ENCODE measurements around the gene IP6K2.

The IP6K2 gene

DNA sequence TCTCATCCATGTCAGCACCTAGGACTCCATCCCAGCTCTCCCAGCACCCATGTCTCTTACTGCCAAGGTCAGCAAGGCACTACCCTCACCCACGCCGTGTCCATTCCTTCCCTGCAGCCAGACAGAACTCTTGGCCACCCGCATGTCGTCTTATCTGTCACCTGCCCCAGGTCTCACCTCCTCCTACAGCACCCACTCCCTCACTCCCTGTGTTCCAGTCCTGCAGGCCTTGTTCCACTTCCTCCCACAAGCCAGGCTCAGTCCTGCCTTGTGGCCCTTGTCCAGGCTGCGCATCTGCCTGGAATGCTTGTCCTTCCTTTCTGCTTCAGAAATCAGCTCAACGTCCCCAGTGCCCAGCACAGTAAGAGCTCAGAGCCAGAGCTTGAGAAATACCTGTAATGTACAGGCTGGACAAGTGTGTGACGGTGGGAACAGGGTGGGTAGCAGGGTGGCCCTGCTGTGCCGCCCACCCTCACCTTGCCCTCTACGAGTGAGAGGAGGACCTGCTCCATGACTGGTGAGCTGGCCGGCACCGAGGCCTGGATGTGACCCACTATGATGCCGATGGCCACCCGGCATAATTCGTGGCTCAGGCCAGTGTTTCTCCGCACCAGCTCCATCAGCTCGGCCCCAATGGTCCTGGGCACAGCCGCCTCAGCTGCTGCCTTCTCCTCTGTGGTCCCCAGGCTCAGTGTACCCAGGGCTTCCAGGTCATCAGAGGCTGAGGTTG is 36.0 kb downstream of the IP6K2 start:
- H3K4me1 ChIP-seq (ENCODE audit: control insufficient read depth, insufficient read depth, low read length), result peaks cover 10% of the 10 kb centered on the region
- H3K4me3 ChIP-seq (ENCODE audit: low read depth, low read length), result no peak overlapping the region
- H3K27me3 ChIP-seq (ENCODE audit: control insufficient read depth, insufficient read depth, low read length), result no peaks in the 10 kb centered on the region
- H3K27ac ChIP-seq (ENCODE audit: low read depth, low read length), result no peak overlapping the region
- no peak overlapping the region for H3K9ac ChIP-seq (ENCODE audit: low read depth, low read length)
- no peaks in the 10 kb centered on the region for H3K9me3 ChIP-seq (ENCODE audit: control insufficient read depth, insufficient read depth, low read length)
- H3K36me3 ChIP-seq (ENCODE audit: control insufficient read depth, insufficient read depth, low read length), result peaks cover 69% of the 10 kb centered on the region

DNA sequence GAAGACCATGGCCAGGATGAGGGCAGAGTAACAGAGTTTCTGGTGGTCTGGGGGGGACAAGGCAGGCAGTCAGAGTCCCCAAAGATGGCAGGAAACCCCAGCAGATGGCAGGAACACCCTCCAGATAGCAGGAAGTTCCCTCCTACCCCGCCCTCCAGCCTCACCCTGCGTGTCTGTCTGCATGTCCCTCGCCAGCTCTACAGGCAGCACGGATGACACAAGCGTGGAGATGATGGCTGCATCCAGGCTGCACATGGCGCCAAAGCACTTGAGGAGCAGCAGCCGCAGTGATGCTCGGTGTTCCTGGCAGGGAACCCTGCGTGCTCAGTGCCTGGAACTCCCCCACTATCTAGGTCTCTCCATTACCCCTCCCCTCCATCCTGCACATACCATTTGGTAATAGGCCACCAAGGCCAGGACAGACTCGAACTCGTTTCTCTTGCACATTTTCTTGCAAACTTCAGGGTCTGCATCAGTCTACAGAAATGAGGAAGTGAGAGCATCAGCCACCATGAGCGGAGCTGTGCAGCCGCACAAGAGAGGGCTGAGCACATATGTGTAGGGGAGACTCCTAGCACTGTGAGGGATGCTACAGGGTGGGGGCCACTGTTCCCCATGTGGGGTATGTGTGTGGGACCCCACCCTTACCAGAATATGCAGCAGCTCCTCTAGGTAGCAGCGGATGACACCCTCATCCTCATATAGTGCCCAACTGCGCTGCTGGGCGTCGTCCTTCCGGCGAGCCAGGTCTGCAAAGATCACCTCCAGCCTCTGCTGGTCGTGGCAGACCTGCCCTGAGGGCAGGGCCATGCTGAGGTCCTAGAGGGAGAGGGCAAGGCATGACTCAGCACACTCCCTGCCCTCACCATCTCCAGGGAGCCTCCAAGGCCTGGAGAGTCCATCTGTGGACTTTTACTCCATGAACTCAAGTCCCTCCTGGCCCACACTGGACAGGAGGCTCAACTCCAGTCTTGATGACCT is 37.3 kb downstream of the IP6K2 start:
- Histone ChIP-seq H3K27me3 (ENCODE audit: control insufficient read depth, insufficient read depth, low read length) (no peaks in the 10 kb centered on the region), H3K9ac (ENCODE audit: low read depth, low read length) (no peak overlapping the region), H3K4me3 (ENCODE audit: low read depth, low read length) (no peak overlapping the region), H3K36me3 (ENCODE audit: control insufficient read depth, insufficient read depth, low read length) (peaks cover 79% of the 10 kb centered on the region), H3K27ac (ENCODE audit: low read depth, low read length) (no peak overlapping the region), H3K4me1 (ENCODE audit: control insufficient read depth, insufficient read depth, low read length) (peaks cover 8% of the 10 kb centered on the region), H3K9me3 (ENCODE audit: control insufficient read depth, insufficient read depth, low read length) (no peaks in the 10 kb centered on the region)

DNA sequence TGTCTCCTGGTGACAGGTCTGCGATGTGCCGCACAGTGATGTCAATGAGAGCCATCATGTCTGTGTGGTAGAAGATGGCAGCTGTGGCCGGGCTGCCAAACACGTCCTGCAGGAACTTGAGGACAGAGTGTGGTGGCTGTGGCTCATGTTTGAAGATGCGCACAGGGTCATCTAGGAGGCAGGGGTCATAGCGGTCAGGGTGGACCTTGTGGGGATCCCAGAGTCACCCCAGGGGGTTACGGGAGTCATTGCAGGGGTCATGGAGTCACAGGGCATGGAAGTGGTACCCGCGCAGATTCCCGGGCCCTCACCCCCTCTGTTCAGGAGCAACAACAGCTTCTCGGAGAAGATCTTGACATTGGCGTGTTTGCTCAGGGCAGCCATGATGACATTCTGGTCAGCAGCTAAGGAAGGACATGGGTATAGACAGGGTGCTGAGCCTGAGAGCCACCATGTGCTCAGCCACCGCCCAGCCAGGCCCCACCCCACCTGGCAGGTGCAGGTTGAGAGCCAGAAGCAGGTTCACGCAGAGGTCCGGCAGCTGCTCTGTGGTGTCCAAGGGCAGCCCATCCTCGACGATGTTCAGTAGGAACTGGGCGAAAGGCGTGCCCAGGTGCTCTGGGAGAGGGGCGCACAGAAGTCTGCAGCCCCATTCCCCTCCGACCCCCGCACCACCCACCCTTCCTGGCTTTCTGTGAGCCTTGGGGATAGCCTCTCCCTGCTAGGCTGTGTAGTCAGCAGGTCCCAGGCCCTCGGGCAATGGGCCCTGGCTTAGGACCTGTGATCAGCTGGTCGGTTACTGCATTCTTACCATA is 38.2 kb downstream of the IP6K2 start:
- H3K27me3 ChIP-seq (ENCODE audit: control insufficient read depth, insufficient read depth, low read length), result no peaks in the 10 kb centered on the region
- peaks cover 89% of the 10 kb centered on the region for H3K36me3 ChIP-seq (ENCODE audit: control insufficient read depth, insufficient read depth, low read length)
- no peak overlapping the region for H3K9ac ChIP-seq (ENCODE audit: low read depth, low read length)
- no peaks in the 10 kb centered on the region for H3K4me1 ChIP-seq (ENCODE audit: control insufficient read depth, insufficient read depth, low read length)
- H3K9me3 ChIP-seq (ENCODE audit: control insufficient read depth, insufficient read depth, low read length), result no peaks in the 10 kb centered on the region
- H3K4me3 ChIP-seq (ENCODE audit: low read depth, low read length), result no peak overlapping the region
- H3K27ac ChIP-seq (ENCODE audit: low read depth, low read length), result no peak overlapping the region

DNA sequence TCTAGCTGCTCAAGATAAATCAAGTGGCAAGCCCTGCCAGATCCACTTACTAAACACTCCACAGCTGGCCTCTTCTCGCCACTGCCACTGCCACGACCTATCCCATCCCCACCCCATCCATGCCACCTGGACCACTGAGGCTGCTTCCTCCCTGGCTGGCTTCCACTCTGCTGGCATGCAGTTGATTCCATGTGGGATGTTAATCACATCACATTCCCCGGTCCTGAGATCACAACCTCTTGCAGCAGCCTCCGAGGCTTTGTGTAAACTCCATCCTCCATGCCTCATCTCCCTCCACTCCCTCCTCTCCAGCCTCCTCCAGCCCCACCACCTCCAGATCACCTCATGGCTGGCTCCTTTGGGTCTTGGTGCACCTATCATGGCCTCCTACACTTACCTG is 39.0 kb downstream of the IP6K2 start:
- no peak overlapping the region for H3K27ac ChIP-seq (ENCODE audit: low read depth, low read length)
- H3K9ac ChIP-seq (ENCODE audit: low read depth, low read length), result no peak overlapping the region
- no peaks in the 10 kb centered on the region for H3K9me3 ChIP-seq (ENCODE audit: control insufficient read depth, insufficient read depth, low read length)
- no peak overlapping the region for H3K4me3 ChIP-seq (ENCODE audit: low read depth, low read length)
- no peaks in the 10 kb centered on the region for H3K27me3 ChIP-seq (ENCODE audit: control insufficient read depth, insufficient read depth, low read length)
- peaks cover 89% of the 10 kb centered on the region for H3K36me3 ChIP-seq (ENCODE audit: control insufficient read depth, insufficient read depth, low read length)
- no peaks in the 10 kb centered on the region for H3K4me1 ChIP-seq (ENCODE audit: control insufficient read depth, insufficient read depth, low read length)

DNA sequence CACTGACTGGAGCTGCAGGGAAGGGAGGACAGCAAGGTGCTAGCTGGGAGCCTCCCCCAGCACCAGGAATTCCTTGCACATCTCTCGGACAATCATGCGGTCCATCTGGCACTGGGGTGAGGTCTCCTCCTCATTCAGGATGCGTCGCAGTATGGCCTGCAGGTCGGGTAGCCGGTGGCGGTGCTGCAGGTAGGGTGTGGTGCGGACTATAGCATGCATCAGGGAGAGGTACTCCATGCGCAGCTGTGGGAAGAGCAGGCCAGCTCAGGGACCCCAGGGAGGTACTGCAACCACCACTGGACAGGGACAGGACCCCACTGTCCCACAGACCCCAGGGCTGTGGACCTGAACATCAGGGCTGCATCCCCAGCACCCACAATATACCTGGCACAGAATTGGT is 42.5 kb downstream of the IP6K2 start:
- Histone ChIP-seq H3K9ac (ENCODE audit: low read depth, low read length) (no peak overlapping the region), H3K27me3 (ENCODE audit: control insufficient read depth, insufficient read depth, low read length) (no peaks in the 10 kb centered on the region), H3K36me3 (ENCODE audit: control insufficient read depth, insufficient read depth, low read length) (peaks cover 73% of the 10 kb centered on the region), H3K4me1 (ENCODE audit: control insufficient read depth, insufficient read depth, low read length) (no peaks in the 10 kb centered on the region), H3K9me3 (ENCODE audit: control insufficient read depth, insufficient read depth, low read length) (no peaks in the 10 kb centered on the region), H3K4me3 (ENCODE audit: low read depth, low read length) (no peak overlapping the region), H3K27ac (ENCODE audit: low read depth, low read length) (no peak overlapping the region)

DNA sequence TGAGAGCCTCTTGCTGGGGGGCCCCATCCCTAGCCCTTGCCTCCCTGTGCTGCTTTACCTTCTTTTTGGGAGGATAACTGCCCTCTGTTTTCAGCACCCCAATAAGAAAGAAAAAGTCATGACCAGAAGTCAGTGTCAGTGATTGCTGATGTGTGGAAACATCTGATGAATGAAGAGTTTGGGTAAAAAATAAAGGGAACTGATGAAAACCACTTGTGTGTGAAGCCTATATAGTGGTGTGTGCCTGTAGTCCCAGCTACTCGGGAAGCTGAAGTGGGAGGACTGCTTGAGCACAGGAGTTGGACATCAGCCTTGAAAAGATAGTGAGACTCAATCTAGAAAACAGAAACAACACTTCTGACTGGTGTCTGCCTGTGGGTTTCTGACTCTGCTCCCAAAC is 44.5 kb downstream of the IP6K2 start:
- Histone ChIP-seq H3K4me1 (ENCODE audit: control insufficient read depth, insufficient read depth, low read length) (no peaks in the 10 kb centered on the region), H3K9ac (ENCODE audit: low read depth, low read length) (no peak overlapping the region), H3K36me3 (ENCODE audit: control insufficient read depth, insufficient read depth, low read length) (peaks cover 53% of the 10 kb centered on the region), H3K27ac (ENCODE audit: low read depth, low read length) (no peak overlapping the region), H3K9me3 (ENCODE audit: control insufficient read depth, insufficient read depth, low read length) (no peaks in the 10 kb centered on the region), H3K27me3 (ENCODE audit: control insufficient read depth, insufficient read depth, low read length) (no peaks in the 10 kb centered on the region), H3K4me3 (ENCODE audit: low read depth, low read length) (no peak overlapping the region)

DNA sequence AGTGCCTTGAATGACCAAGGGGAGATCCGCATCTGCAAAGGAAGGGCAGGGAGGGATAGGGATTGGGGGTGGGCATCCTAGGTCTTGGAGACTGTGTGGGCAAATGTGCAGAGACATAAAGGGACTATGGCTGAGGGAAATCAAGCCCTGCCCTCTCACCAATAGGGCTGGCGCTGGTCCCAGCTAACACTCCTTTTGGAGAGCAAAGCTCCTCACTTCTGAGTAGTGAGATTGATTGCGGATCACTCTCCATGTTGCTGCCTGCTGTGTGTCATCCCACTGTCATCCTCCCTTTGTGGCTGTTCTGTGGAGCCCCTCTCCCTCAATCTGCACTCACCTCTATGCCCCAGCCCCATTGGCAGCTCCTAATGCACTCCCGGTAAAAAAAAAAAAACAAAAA is 52.1 kb downstream of the IP6K2 start:
- Histone ChIP-seq H3K4me1 (ENCODE audit: control insufficient read depth, insufficient read depth, low read length) (peaks cover 10% of the 10 kb centered on the region; the same call in 1 of the 2 replicates), H3K27me3 (ENCODE audit: control insufficient read depth, insufficient read depth, low read length) (no peaks in the 10 kb centered on the region), H3K27ac (ENCODE audit: low read depth, low read length) (peak overlapping the region; percentile 98), H3K4me3 (ENCODE audit: low read depth, low read length) (no peak overlapping the region), H3K9me3 (ENCODE audit: control insufficient read depth, insufficient read depth, low read length) (no peaks in the 10 kb centered on the region), H3K36me3 (ENCODE audit: control insufficient read depth, insufficient read depth, low read length) (peaks cover 13% of the 10 kb centered on the region), H3K9ac (ENCODE audit: low read depth, low read length) (no peak overlapping the region)

DNA sequence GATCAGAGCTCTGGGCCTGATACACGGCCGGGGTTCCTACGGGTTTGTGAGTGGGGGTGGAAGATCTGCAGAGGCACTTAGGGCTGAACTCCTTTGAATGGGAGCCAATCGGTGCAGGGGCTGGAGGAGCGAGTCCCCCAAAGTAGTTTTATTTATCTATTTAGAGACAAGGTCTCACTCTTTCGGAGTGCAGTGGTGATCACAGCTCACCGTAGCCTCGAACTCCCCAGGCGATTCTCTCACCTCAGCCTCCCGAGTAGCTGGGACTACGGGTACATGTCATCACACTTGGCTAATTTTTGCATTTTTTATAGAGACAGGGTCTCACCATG is 52.7 kb downstream of the IP6K2 start:
- no peaks in the 10 kb centered on the region for H3K9me3 ChIP-seq (ENCODE audit: control insufficient read depth, insufficient read depth, low read length)
- peaks cover 10% of the 10 kb centered on the region; the same call in 1 of the 2 replicates for H3K4me1 ChIP-seq (ENCODE audit: control insufficient read depth, insufficient read depth, low read length)
- H3K36me3 ChIP-seq (ENCODE audit: control insufficient read depth, insufficient read depth, low read length), result peaks cover 19% of the 10 kb centered on the region
- no peaks in the 10 kb centered on the region for H3K27me3 ChIP-seq (ENCODE audit: control insufficient read depth, insufficient read depth, low read length)
- no peak overlapping the region for H3K9ac ChIP-seq (ENCODE audit: low read depth, low read length)
- peak overlapping the region; percentile 68; the same call in 1 of the 2 replicates for H3K4me3 ChIP-seq (ENCODE audit: low read depth, low read length)
- H3K27ac ChIP-seq (ENCODE audit: low read depth, low read length), result peak overlapping the region; percentile 98

DNA sequence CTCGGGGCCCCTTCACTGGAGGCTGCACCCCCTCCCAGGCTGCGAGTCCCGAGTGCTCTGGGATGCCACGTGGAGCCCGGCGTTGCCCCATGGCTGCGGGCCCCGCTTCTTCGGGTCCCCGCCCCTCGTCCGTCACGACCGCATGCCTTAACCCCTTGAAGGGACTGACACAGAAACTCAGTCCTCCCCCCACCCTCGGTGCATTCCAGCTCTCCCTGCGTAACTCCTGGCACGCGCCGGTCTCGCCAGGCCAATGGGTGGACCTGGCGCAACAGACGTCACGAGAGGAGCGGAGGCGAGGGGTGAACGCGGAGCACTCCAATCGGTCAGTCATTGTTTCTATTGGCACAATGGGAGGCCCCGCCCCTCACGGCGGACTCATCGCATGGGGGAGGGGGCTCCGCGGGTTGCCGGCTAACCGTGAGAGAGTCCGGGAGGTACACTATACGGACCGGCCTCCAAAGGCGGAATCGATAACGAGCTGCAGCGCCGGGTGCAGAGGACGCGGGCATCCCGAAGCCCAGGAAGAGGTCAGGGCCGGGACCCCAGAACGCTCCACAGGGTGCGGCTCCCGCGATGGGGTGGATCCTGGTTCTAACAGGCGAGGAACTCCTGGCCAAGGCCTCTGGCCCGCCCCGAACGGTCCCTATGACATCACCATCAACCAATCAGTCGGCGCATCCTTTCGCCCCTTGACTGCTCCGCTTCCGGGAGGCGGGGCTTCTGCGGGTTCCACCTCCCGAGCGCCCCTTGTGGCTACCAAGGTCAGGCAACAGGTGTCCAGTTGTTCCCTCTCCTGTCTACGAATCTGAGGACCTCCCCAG is 53.3 kb downstream of the IP6K2 start:
- H3K27ac ChIP-seq (ENCODE audit: low read depth, low read length), result peak overlapping the region; percentile 98
- H3K9ac ChIP-seq (ENCODE audit: low read depth, low read length), result peak overlapping the region; percentile 96
- H3K9me3 ChIP-seq (ENCODE audit: control insufficient read depth, insufficient read depth, low read length), result no peaks in the 10 kb centered on the region
- no peaks in the 10 kb centered on the region for H3K27me3 ChIP-seq (ENCODE audit: control insufficient read depth, insufficient read depth, low read length)
- peak overlapping the region; percentile 68 for H3K4me3 ChIP-seq (ENCODE audit: low read depth, low read length)
- H3K36me3 ChIP-seq (ENCODE audit: control insufficient read depth, insufficient read depth, low read length), result peaks cover 25% of the 10 kb centered on the region
- H3K4me1 ChIP-seq (ENCODE audit: control insufficient read depth, insufficient read depth, low read length), result peaks cover 10% of the 10 kb centered on the region; the same call in 1 of the 2 replicates

All from HUES48 (cell line).